HG03520 (cell line): ENCODE data around the gene TSHZ3.

ENCODE experiments used
- ATAC-seq: cut with Tn5 transposase; IDR thresholded peaks from one replicate; pipeline ENCODE4 v1.9.1; 2021; ENCODE audit warnings: mild to moderate bottlenecking, moderate library complexity; ENCODE audit not compliant: unreplicated experiment

TSHZ3 gene

GRCh38 chr19:31338069-31338776 lies 11.0 kb downstream of the TSHZ3 start:
- no peak for ATAC-seq

GRCh38 chr19:31337008-31337914 lies 12.0 kb downstream of the TSHZ3 start:
- ATAC-seq: no peak

GRCh38 chr19:31335716-31336115 lies 13.5 kb downstream of the TSHZ3 start:
- ATAC-seq: no peak

GRCh38 chr19:31334849-31335624 lies 14.2 kb downstream of the TSHZ3 start:
- ATAC-seq: no peak

- ATAC-seq: no peak
Observed at GRCh38 chr19:31334101-31334848, 15.0 kb downstream of the TSHZ3 start.

- ATAC-seq: no peak
Observed at GRCh38 chr19:31332096-31332495, 17.1 kb downstream of the TSHZ3 start.

GRCh38 chr19:31331536-31331935 lies 17.7 kb downstream of the TSHZ3 start:
- no peak for ATAC-seq

GRCh38 chr19:31330761-31331160 lies 18.5 kb downstream of the TSHZ3 start:
- ATAC-seq: no peak

GRCh38 chr19:31330237-31330636 lies 19.0 kb downstream of the TSHZ3 start:
- no peak for ATAC-seq

- ATAC-seq: no peak
Observed at GRCh38 chr19:31329819-31330218, 19.4 kb downstream of the TSHZ3 start.

- no peak for ATAC-seq
Observed at GRCh38 chr19:31328238-31328637, 21.0 kb downstream of the TSHZ3 start.

- ATAC-seq: no peak
Observed at GRCh38 chr19:31326329-31327028, 22.8 kb downstream of the TSHZ3 start.

- ATAC-seq: no peak
Observed at GRCh38 chr19:31325342-31325741, 23.9 kb downstream of the TSHZ3 start.

- no peak for ATAC-seq
Observed at GRCh38 chr19:31319465-31319864, 29.8 kb downstream of the TSHZ3 start.

- no peak for ATAC-seq
Observed at GRCh38 chr19:31318790-31319425, 30.3 kb downstream of the TSHZ3 start.

GRCh38 chr19:31317570-31317969 lies 31.7 kb downstream of the TSHZ3 start:
- ATAC-seq: no peak

GRCh38 chr19:31317093-31317492 lies 32.1 kb downstream of the TSHZ3 start:
- no peak for ATAC-seq

- ATAC-seq: no peak
Observed at GRCh38 chr19:31316201-31316951, 32.9 kb downstream of the TSHZ3 start.

GRCh38 chr19:31315652-31316051 lies 33.6 kb downstream of the TSHZ3 start:
- ATAC-seq: no peak
